CD4-positive, CD25-positive, alpha-beta regulatory T cell (primary cell): ENCODE data around the gene PP2D1. TPM values are rescaled to one million over a fixed set of nuclear protein-coding genes. Genes with fewer than 3 reads are reported as not detected.

Experiments
- ATAC-seq, 2 donors: fragments of 150-1000 bp; cut with Tn5 transposase; one replicate each; pipeline ENCODE4 v1.10.0; 2021; ENCODE audit warnings: low read depth in 2 of 2, moderate number of reproducible peaks in 2 of 2, moderate library complexity in 1 of 2
- DNase-seq, 3 donors: peaks; one replicate each; pipeline versions ENCODE4 v3.0.0 to v3.0.0-alpha.2; 2012 to 2022; ENCODE audit warnings: mixed read lengths in 1 of 3
- H3K27ac ChIP-seq: one replicate; pipeline ENCODE4 v1.7.0; 2013; ENCODE audit warnings: mild to moderate bottlenecking, low read length; ENCODE audit not compliant: insufficient read depth, poor library complexity, severe bottlenecking
- H3K27me3 ChIP-seq: one replicate; pipeline ENCODE4 v1.7.0; 2013; ENCODE audit warnings: low read length; ENCODE audit not compliant: control insufficient read depth, insufficient read depth
- H3K36me3 ChIP-seq: one replicate; pipeline ENCODE4 v1.7.0; 2013; ENCODE audit warnings: mild to moderate bottlenecking, low read length, moderate library complexity; ENCODE audit not compliant: control insufficient read depth, insufficient read depth
- H3K4me1 ChIP-seq: 2 replicates; pipeline ENCODE4 v1.7.0; 2013; ENCODE audit warnings: mild to moderate bottlenecking, low read length; ENCODE audit not compliant: insufficient read depth, control insufficient read depth, poor library complexity, severe bottlenecking
- H3K4me3 ChIP-seq: one replicate; pipeline ENCODE4 v1.7.0; 2013; ENCODE audit warnings: low read depth, mild to moderate bottlenecking, low read length, moderate library complexity
- H3K9me3 ChIP-seq, 2 experiments: 1 replicate in 1 of 2; 2 replicates in 1 of 2; pipeline ENCODE4 v1.7.0; 2013; ENCODE audit warnings: low read length in 2 of 2, mild to moderate bottlenecking in 1 of 2, moderate library complexity in 1 of 2; ENCODE audit not compliant: control insufficient read depth in 2 of 2
- H3K27ac Mint-ChIP-seq, 3 donors: one replicate each; pipeline ENCODE4 v1.8.0; 2020 to 2022; ENCODE audit warnings: mild to moderate bottlenecking in 3 of 3, mixed read lengths in 3 of 3, moderate library complexity in 2 of 3
- H3K27me3 Mint-ChIP-seq: one replicate; pipeline ENCODE4 v1.8.0; 2022; ENCODE audit warnings: mild to moderate bottlenecking, mixed read lengths
- H3K36me3 Mint-ChIP-seq: one replicate; pipeline ENCODE4 v1.8.0; 2020; ENCODE audit warnings: mixed read lengths
- H3K4me1 Mint-ChIP-seq, 4 donors: one replicate each; pipeline ENCODE4 v1.8.0; 2020 to 2022; ENCODE audit warnings: mixed read lengths in 4 of 4, mild to moderate bottlenecking in 1 of 4
- H3K4me3 Mint-ChIP-seq, 4 donors: one replicate each; pipeline ENCODE4 v1.8.0; 2020 to 2022; ENCODE audit warnings: mild to moderate bottlenecking in 4 of 4, mixed read lengths in 4 of 4, moderate library complexity in 3 of 4
- H3K9me3 Mint-ChIP-seq, 7 donors: one replicate each; pipeline ENCODE4 v1.8.0; 2020 to 2022; ENCODE audit warnings: mixed read lengths in 7 of 7, mild to moderate bottlenecking in 3 of 7, moderate library complexity in 2 of 7
- polyA plus RNA-seq, 4 donors: library from polyadenylated mRNA; unstranded; fragments of 300-500 nt; fragmentation: Illumina TruSeq; gene quantifications; one replicate each; pipeline ENCODE4 v1.2.3, GENCODE V29; 2021
- total RNA-seq: library from RNA; stranded (reverse); gene quantifications from one replicate; pipeline ENCODE4 v1.2.3, GENCODE V29; 2022

PP2D1 gene
- total RNA-seq (not detected), polyA plus RNA-seq (1 to 10 TPM in 1 of 4 donors, under 1 TPM in 3; 0.16 to 1.2 (median 0.21) TPM)

- H3K36me3 ChIP-seq = no peaks in the 10 kb centered on the region
- Mint-ChIP-seq H3K4me1 (no peaks in the 10 kb centered on the region), H3K9me3 (peaks cover 0 to 3% (median 0%) of the 10 kb centered on the region in 7 donors)
Observed at GRCh38 chr3:20012164-20012563, at the start of gene PP2D1. Gene PP2D1, minus strand, starts transcription at chr3:20012264. Its CDS starts 192 bp downstream, at chr3:20012072.

DNA sequence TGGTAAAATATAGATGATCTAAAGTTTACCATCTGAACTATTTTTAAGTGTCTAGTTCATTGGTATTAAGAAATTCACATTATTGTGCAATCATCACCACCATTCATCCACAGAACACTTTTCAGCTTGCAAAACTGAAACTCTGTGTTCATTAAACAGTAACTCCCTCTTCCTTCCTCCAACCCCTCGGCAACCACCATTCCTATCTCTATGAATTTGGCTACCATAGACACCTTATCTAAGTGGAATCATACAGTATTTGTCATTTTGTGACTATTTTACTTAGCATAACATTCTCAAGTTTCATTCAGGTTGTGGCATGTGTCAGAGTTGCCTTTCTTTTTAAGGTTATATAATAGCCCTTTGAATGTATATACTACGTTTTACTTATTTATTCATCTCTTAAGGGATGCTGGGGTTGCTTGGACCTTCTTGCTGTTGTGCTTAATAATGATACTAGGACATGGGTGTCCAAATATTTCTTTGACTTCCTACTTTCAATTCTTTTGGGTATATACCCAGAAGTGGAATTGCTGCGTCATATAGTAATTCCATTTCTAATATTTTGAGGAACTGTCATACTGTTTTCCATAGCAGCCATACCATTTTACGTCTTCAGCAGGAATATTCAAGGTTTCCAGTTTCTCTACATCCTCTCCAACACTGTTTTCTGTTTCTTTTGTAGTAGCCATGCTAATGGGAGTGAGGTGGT lies 49.1 kb upstream of the PP2D1 start:
- H3K36me3 Mint-ChIP-seq = peaks cover 9% of the 10 kb centered on the region
- H3K4me3 Mint-ChIP-seq = peak overlapping the region; percentile 8 to 59 (median 30)
- peak overlapping the region; percentile 9 to 87 (median 61) for H3K27ac Mint-ChIP-seq
- H3K27me3 ChIP-seq = no peaks in the 10 kb centered on the region
- H3K36me3 ChIP-seq = peaks cover 1% of the 10 kb centered on the region
- peak overlapping the region; percentile 71 for H3K4me3 ChIP-seq
- H3K9me3 Mint-ChIP-seq = peaks cover 0 to 3% (median 0%) of the 10 kb centered on the region in 7 donors
- H3K27ac ChIP-seq = peak overlapping the region; percentile 63
- H3K9me3 ChIP-seq = no peaks in the 10 kb centered on the region
- DNase-seq = peak in 1 of 3 donors; percentile 51
- peaks cover 28 to 59% (median 51%) of the 10 kb centered on the region in 4 donors for H3K4me1 Mint-ChIP-seq
- no peak for ATAC-seq
- peaks cover 31% of the 10 kb centered on the region for H3K4me1 ChIP-seq
- no peaks in the 10 kb centered on the region for H3K27me3 Mint-ChIP-seq

More at GRCh38 chr3:20012164-20012563, at the start of gene PP2D1:
- Mint-ChIP-seq H3K4me3 (no peak within 1 kb of the TSS), H3K27me3 (no peaks in the 10 kb centered on the region), H3K27ac (no peak within 1 kb of the TSS), H3K36me3 (no peaks in the 10 kb centered on the region)
- Histone ChIP-seq H3K4me1 (no peaks in the 10 kb centered on the region), H3K27me3 (no peaks in the 10 kb centered on the region), H3K4me3 (no peak within 1 kb of the TSS), H3K9me3 (no peaks in the 10 kb centered on the region), H3K27ac (no peak within 1 kb of the TSS)
- no peak for DNase-seq
- ATAC-seq = no peak

DNA sequence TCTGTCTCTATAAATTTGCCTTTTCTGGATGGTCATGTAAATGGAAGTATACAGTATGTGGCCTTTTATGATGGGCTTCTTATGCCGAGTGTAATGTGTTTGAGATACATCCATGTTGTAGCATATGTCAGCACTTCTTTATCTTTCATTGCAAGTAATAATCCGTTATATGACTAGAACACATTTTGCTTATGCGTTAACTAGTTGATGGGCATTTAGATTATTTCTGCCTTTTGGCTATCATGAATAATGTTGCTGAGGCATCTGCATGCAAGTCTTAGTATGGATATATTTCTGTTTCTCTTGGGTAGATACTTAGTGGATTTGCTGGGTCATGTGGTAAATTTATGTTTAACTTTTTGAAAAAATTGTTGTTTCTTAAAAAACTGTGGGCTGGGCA lies 47.9 kb upstream of the PP2D1 start:
- no peaks in the 10 kb centered on the region for H3K27me3 ChIP-seq
- Mint-ChIP-seq H3K36me3 (peaks cover 6% of the 10 kb centered on the region), H3K4me1 (peaks cover 22 to 47% (median 40%) of the 10 kb centered on the region in 4 donors), H3K27ac (peak overlapping the region in 2 of 3 donors; percentile 51 to 80), H3K9me3 (peaks cover 0 to 3% (median 0%) of the 10 kb centered on the region in 7 donors), H3K4me3 (peak overlapping the region in 3 of 4 donors; percentile 5 to 58 (median 24)), H3K27me3 (no peaks in the 10 kb centered on the region)
- H3K36me3 ChIP-seq = no peaks in the 10 kb centered on the region
- no peak for DNase-seq
- no peaks in the 10 kb centered on the region for H3K9me3 ChIP-seq
- no peak overlapping the region for H3K4me3 ChIP-seq
- peaks cover 43% of the 10 kb centered on the region for H3K4me1 ChIP-seq
- H3K27ac ChIP-seq = no peak overlapping the region
- no peak for ATAC-seq

DNA sequence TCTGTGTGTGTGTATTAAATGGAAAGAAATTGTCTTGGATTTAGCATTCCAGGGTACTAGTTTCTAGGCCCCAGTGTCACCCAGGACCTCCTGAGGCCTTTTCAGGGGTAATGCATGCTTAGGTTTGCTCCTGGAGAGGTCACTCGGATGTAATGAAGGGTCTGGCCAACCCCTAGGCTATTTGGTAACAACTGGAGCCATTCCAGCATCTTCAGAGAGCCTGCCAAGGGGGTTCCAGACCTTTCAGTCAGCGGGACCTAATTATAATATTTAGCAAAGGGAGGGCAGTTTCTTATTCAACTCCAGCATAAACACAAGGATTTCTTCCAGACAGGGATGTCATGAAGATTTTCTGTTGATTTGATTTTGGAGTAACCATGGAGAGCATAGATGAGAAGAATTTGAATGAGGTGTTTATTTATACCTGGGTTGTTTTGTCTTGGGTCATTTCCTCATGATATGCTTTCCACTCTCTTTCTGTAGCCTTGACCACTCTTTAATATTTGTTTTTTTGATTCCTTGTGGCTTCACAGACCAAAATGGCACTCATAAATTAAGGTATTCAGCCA lies 45.6 kb upstream of the PP2D1 start:
- peaks cover 0 to 3% (median 0%) of the 10 kb centered on the region in 7 donors for H3K9me3 Mint-ChIP-seq
- H3K27me3 Mint-ChIP-seq = no peaks in the 10 kb centered on the region
- Histone ChIP-seq H3K27me3 (no peaks in the 10 kb centered on the region), H3K9me3 (no peaks in the 10 kb centered on the region), H3K27ac (peak overlapping the region; percentile 51), H3K4me1 (peaks cover 48% of the 10 kb centered on the region), H3K4me3 (peak overlapping the region; percentile 80), H3K36me3 (no peaks in the 10 kb centered on the region)
- H3K4me3 Mint-ChIP-seq = peak overlapping the region in 2 of 4 donors; percentile 22 to 29
- H3K4me1 Mint-ChIP-seq = peaks cover 12 to 32% (median 24%) of the 10 kb centered on the region in 4 donors
- H3K36me3 Mint-ChIP-seq = peaks cover 6% of the 10 kb centered on the region
- DNase-seq (no peak), ATAC-seq (no peak)
- H3K27ac Mint-ChIP-seq = peak overlapping the region in 1 of 3 donors; percentile 18

GRCh38 chr3:20056725-20057611 lies 44.9 kb upstream of the PP2D1 start:
- Mint-ChIP-seq H3K9me3 (peaks cover 0 to 3% (median 0%) of the 10 kb centered on the region in 7 donors), H3K4me3 (no peak overlapping the region), H3K27me3 (no peaks in the 10 kb centered on the region), H3K4me1 (peaks cover 17 to 36% (median 25%) of the 10 kb centered on the region in 4 donors), H3K36me3 (peaks cover 6% of the 10 kb centered on the region), H3K27ac (peak overlapping the region in 1 of 3 donors; percentile 18)
- Histone ChIP-seq H3K9me3 (no peaks in the 10 kb centered on the region), H3K4me1 (peaks cover 45% of the 10 kb centered on the region), H3K27ac (peak overlapping the region; percentile 78), H3K27me3 (no peaks in the 10 kb centered on the region), H3K4me3 (peak overlapping the region; percentile 80), H3K36me3 (no peaks in the 10 kb centered on the region)
- ATAC-seq (no peak), DNase-seq (peak in 1 of 3 donors; percentile 60)

DNA sequence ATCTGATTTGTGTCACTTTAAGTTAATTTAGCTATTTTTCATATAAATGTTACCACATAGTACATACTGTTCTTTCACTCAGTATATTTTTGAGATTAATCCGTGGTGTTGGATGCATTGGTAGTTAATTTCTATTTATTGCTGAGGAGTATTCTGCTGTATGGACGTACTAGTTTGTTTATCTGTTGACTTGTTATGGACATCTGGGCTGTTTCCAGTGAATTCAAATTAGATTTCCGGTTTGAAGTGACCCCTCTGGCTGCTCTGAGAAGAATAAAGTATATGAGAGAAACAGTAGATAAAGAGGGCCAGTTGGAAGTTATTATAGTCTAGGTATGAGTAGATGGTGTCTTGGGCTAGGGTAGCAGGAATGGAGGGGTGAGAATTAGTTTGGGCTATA lies 43.8 kb upstream of the PP2D1 start:
- Mint-ChIP-seq H3K27ac (no peak overlapping the region), H3K4me1 (peaks cover 15 to 40% (median 29%) of the 10 kb centered on the region in 4 donors), H3K9me3 (peaks cover 0 to 3% (median 0%) of the 10 kb centered on the region in 7 donors), H3K36me3 (peaks cover 6% of the 10 kb centered on the region), H3K27me3 (no peaks in the 10 kb centered on the region), H3K4me3 (no peak overlapping the region)
- ATAC-seq (no peak), DNase-seq (no peak)
- peak overlapping the region; percentile 80 for H3K4me3 ChIP-seq
- no peaks in the 10 kb centered on the region for H3K36me3 ChIP-seq
- no peaks in the 10 kb centered on the region for H3K27me3 ChIP-seq
- H3K9me3 ChIP-seq = no peaks in the 10 kb centered on the region
- H3K4me1 ChIP-seq = peaks cover 49% of the 10 kb centered on the region
- H3K27ac ChIP-seq = peak overlapping the region; percentile 78

DNA sequence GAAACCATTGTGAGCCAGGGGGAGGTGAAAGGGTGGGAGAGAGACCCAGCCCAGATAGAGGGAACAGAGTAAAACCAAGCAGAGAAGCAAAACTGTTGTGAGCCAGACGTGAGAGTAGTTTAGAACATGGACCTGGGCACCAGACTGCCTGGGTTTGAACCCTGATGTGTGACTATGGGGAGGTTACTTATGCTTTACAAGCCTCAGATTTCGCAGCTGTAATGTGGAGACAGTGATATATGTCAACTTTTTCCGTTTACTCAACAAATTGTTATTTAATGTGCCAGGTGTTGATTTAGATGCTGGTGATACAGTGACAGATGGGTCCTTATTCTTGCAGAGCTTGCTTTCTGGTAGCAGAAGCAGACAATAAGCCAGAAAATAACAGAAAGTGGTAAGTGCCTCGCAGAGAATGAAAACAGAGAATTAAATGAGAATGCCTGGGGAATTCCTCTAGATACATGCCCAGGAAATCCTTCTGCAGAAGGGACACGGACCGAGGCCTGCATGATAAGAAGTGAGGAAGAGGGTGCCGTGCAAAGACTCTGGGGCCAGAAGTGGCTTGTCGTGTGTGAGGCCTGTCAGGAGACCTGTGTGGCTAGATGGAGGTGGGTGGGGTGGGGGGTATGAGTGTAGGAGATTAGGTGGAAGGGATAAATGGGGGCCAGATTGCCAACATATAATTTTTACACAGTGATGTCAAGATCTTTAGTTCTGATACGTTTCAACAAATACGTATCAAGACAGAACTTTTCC lies 43.1 kb upstream of the PP2D1 start:
- peak overlapping the region; percentile 78 for H3K27ac ChIP-seq
- peaks cover 18 to 41% (median 32%) of the 10 kb centered on the region in 4 donors for H3K4me1 Mint-ChIP-seq
- H3K27ac Mint-ChIP-seq = no peak overlapping the region
- peak in 1 of 2 donors; percentile 3 for ATAC-seq
- peaks cover 6% of the 10 kb centered on the region for H3K36me3 Mint-ChIP-seq
- H3K27me3 Mint-ChIP-seq = no peaks in the 10 kb centered on the region
- H3K9me3 Mint-ChIP-seq = peaks cover 0 to 3% (median 0%) of the 10 kb centered on the region in 7 donors
- H3K4me3 Mint-ChIP-seq = no peak overlapping the region
- no peaks in the 10 kb centered on the region for H3K27me3 ChIP-seq
- peaks cover 52% of the 10 kb centered on the region for H3K4me1 ChIP-seq
- H3K36me3 ChIP-seq = no peaks in the 10 kb centered on the region
- no peaks in the 10 kb centered on the region for H3K9me3 ChIP-seq
- DNase-seq = no peak
- H3K4me3 ChIP-seq = peak overlapping the region; percentile 80
